ENCODE results near the gene HTR2C. TPM values are rescaled to one million over a fixed set of nuclear protein-coding genes. Genes with fewer than 3 reads are reported as not detected.
A peak's percentile ranks its signal among the peaks of the same experiment; 100 is the strongest.
"Not testable (repeated sequence)": the region's sequence is repeated elsewhere in the genome, so short reads cannot be mapped to it uniquely, and the experiment has no call there.

Gene HTR2C
- total and polyA plus RNA-seq, 4 donors, result 11.2 to 47.4 (median 23.1) TPM

GRCh38 chrX:114924423-114924822 is 340.5 kb downstream of the HTR2C start:
- WGBS (ENCODE audit: insufficient coverage), result no CpG with 5 or more reads among the region's 3 CpGs
- H3K36me3 ChIP-seq (ENCODE audit: control insufficient read depth, insufficient read depth, low read length), result no peaks in the 10 kb centered on the region
- no peak overlapping the region for H3K4me3 ChIP-seq (ENCODE audit: low read depth, low read length)
- no peaks in the 10 kb centered on the region for H3K27me3 ChIP-seq (ENCODE audit: control insufficient read depth, insufficient read depth, low read length)
- H3K4me1 ChIP-seq (ENCODE audit: control insufficient read depth, insufficient read depth, low read length), result no peaks in the 10 kb centered on the region
- H3K27ac ChIP-seq (ENCODE audit: low read depth, low read length), result no peak overlapping the region
- no peak for DNase-seq (ENCODE audit: low read depth in 4 of 6, low spot score in 6 of 6)
- H3K9me3 ChIP-seq (ENCODE audit: control insufficient read depth, insufficient read depth, low read length), result no peaks in the 10 kb centered on the region

- H3K36me3 ChIP-seq (ENCODE audit: control insufficient read depth, insufficient read depth, low read length), result no peaks in the 10 kb centered on the region
- DNase-seq (ENCODE audit: low read depth in 4 of 6, low spot score in 6 of 6), result no peak
- no peak overlapping the region for H3K4me3 ChIP-seq (ENCODE audit: low read depth, low read length)
- H3K27ac ChIP-seq (ENCODE audit: low read depth, low read length), result no peak overlapping the region
- H3K4me1 ChIP-seq (ENCODE audit: control insufficient read depth, insufficient read depth, low read length), result no peaks in the 10 kb centered on the region
- no peaks in the 10 kb centered on the region for H3K9me3 ChIP-seq (ENCODE audit: control insufficient read depth, insufficient read depth, low read length)
- no peaks in the 10 kb centered on the region for H3K27me3 ChIP-seq (ENCODE audit: control insufficient read depth, insufficient read depth, low read length)
Observed at GRCh38 chrX:114924856-114925255, 341.0 kb downstream of the HTR2C start.

GRCh38 chrX:114930227-114930626 is 346.3 kb downstream of the HTR2C start:
- Histone ChIP-seq H3K9me3 (ENCODE audit: control insufficient read depth, insufficient read depth, low read length) (peaks cover 7% of the 10 kb centered on the region), H3K27me3 (ENCODE audit: control insufficient read depth, insufficient read depth, low read length) (no peaks in the 10 kb centered on the region), H3K36me3 (ENCODE audit: control insufficient read depth, insufficient read depth, low read length) (no peaks in the 10 kb centered on the region), H3K4me3 (ENCODE audit: low read depth, low read length) (no peak overlapping the region), H3K4me1 (ENCODE audit: control insufficient read depth, insufficient read depth, low read length) (no peaks in the 10 kb centered on the region), H3K27ac (ENCODE audit: low read depth, low read length) (no peak overlapping the region)
- no peak for DNase-seq (ENCODE audit: low read depth in 4 of 6, low spot score in 6 of 6)

GRCh38 chrX:114932550-114932949 is 348.7 kb downstream of the HTR2C start:
- H3K27ac ChIP-seq (ENCODE audit: low read depth, low read length), result no peak overlapping the region
- no peaks in the 10 kb centered on the region for H3K27me3 ChIP-seq (ENCODE audit: control insufficient read depth, insufficient read depth, low read length)
- peaks cover 7% of the 10 kb centered on the region for H3K9me3 ChIP-seq (ENCODE audit: control insufficient read depth, insufficient read depth, low read length)
- no peaks in the 10 kb centered on the region for H3K4me1 ChIP-seq (ENCODE audit: control insufficient read depth, insufficient read depth, low read length)
- no peaks in the 10 kb centered on the region for H3K36me3 ChIP-seq (ENCODE audit: control insufficient read depth, insufficient read depth, low read length)
- no peak overlapping the region for H3K4me3 ChIP-seq (ENCODE audit: low read depth, low read length)
- no peak for DNase-seq (ENCODE audit: low read depth in 4 of 6, low spot score in 6 of 6)
- WGBS (ENCODE audit: insufficient coverage), result no CpG with 5 or more reads among the region's 1 CpG

- H3K27ac ChIP-seq (ENCODE audit: low read depth, low read length); H3K36me3 ChIP-seq (ENCODE audit: control insufficient read depth, insufficient read depth, low read length); DNase-seq (ENCODE audit: low read depth in 4 of 6, low spot score in 6 of 6); H3K27me3 ChIP-seq (ENCODE audit: control insufficient read depth, insufficient read depth, low read length); H3K4me1 ChIP-seq (ENCODE audit: control insufficient read depth, insufficient read depth, low read length); H3K4me3 ChIP-seq (ENCODE audit: low read depth, low read length); H3K9me3 ChIP-seq (ENCODE audit: control insufficient read depth, insufficient read depth, low read length): not testable (repeated sequence)
- WGBS (ENCODE audit: insufficient coverage), result no CpG with 5 or more reads among the region's 2 CpGs
Observed at GRCh38 chrX:114933291-114933690, 349.4 kb downstream of the HTR2C start.

GRCh38 chrX:114937090-114937489 is 353.2 kb downstream of the HTR2C start:
- H3K4me1 ChIP-seq (ENCODE audit: control insufficient read depth, insufficient read depth, low read length); H3K36me3 ChIP-seq (ENCODE audit: control insufficient read depth, insufficient read depth, low read length); DNase-seq (ENCODE audit: low read depth in 4 of 6, low spot score in 6 of 6); H3K27ac ChIP-seq (ENCODE audit: low read depth, low read length); H3K4me3 ChIP-seq (ENCODE audit: low read depth, low read length); H3K27me3 ChIP-seq (ENCODE audit: control insufficient read depth, insufficient read depth, low read length); H3K9me3 ChIP-seq (ENCODE audit: control insufficient read depth, insufficient read depth, low read length): not testable (repeated sequence)
- WGBS (ENCODE audit: insufficient coverage), result no CpG with 5 or more reads among the region's 3 CpGs

- H3K27me3 ChIP-seq (ENCODE audit: control insufficient read depth, insufficient read depth, low read length), result peaks cover 6% of the 10 kb centered on the region
- H3K36me3 ChIP-seq (ENCODE audit: control insufficient read depth, insufficient read depth, low read length), result no peaks in the 10 kb centered on the region
- no peak for DNase-seq (ENCODE audit: low read depth in 4 of 6, low spot score in 6 of 6)
- H3K4me3 ChIP-seq (ENCODE audit: low read depth, low read length), result no peak overlapping the region
- no peaks in the 10 kb centered on the region for H3K9me3 ChIP-seq (ENCODE audit: control insufficient read depth, insufficient read depth, low read length)
- H3K4me1 ChIP-seq (ENCODE audit: control insufficient read depth, insufficient read depth, low read length), result no peaks in the 10 kb centered on the region
- no CpG with 5 or more reads among the region's 2 CpGs for WGBS (ENCODE audit: insufficient coverage)
- H3K27ac ChIP-seq (ENCODE audit: low read depth, low read length), result no peak overlapping the region
Observed at GRCh38 chrX:114952696-114953095, 368.8 kb downstream of the HTR2C start.

Small RNA genes lying within 50 kb of the gene (small RNA-seq; reads per million reads assigned to genes)
- not detected for gene AL355812.1 (ENCODE audit: low replicate concordance)
- 0.79 reads per million, percentile 73 among the genes with 10 or more reads in this experiment for gene MIR1264 (ENCODE audit: low replicate concordance)
- 29.5 reads per million, percentile 97 among the genes with 10 or more reads in this experiment for gene MIR1298 (ENCODE audit: low replicate concordance)
- not detected for gene MIR1911 (ENCODE audit: low replicate concordance)
- 0.75 reads per million, percentile 71 among the genes with 10 or more reads in this experiment for gene MIR1912 (ENCODE audit: low replicate concordance)
- gene MIR448 (ENCODE audit: low replicate concordance), result 38.9 reads per million, percentile 97 among the genes with 10 or more reads in this experiment
- 0.10 reads per million for gene MIR764 (ENCODE audit: low replicate concordance)
- gene SNORA35 (ENCODE audit: low replicate concordance), result 0.12 reads per million
